ENCODE data around the gene INO80. TPM values are rescaled to one million over a fixed set of nuclear protein-coding genes. Genes with fewer than 3 reads are reported as not detected.

INO80 gene
- total RNA-seq, 1 donor from 2014 or later: 39.2 TPM

- Mint-ChIP-seq H3K36me3 (ENCODE audit: low read depth) (peaks cover 31% of the 10 kb centered on the region), H3K4me1 (ENCODE audit: low read depth) (no peaks in the 10 kb centered on the region), H3K9me3 (no peaks in the 10 kb centered on the region), H3K4me3 (no peak overlapping the region), H3K27me3 (ENCODE audit: insufficient read depth) (no peaks in the 10 kb centered on the region), H3K27ac (no peak overlapping the region)
- DNase-seq (ENCODE audit: low spot score): no peak
- intact Hi-C loops (cut with micrococcal nuclease): loop anchor here (10.0 kb wide), 1 partner anchor 161 kb away; no protein-coding TSS in a partner anchor
Measured at GRCh38 chr15:41024131-41024530, 91.9 kb downstream of the INO80 start.

GRCh38 chr15:41022487-41023090 lies 93.5 kb downstream of the INO80 start:
- Mint-ChIP-seq H3K27ac (no peak overlapping the region), H3K9me3 (no peaks in the 10 kb centered on the region), H3K4me3 (no peak overlapping the region), H3K36me3 (ENCODE audit: low read depth) (peaks cover 31% of the 10 kb centered on the region), H3K4me1 (ENCODE audit: low read depth) (peaks cover 13% of the 10 kb centered on the region), H3K27me3 (ENCODE audit: insufficient read depth) (no peaks in the 10 kb centered on the region)
- intact Hi-C loops (cut with micrococcal nuclease): loop anchor here (1.0 to 10.0 kb wide), 3 partner anchors 80 to 162 kb away; no protein-coding TSS in a partner anchor
- peak; percentile 16 for DNase-seq (ENCODE audit: low spot score)

DNA sequence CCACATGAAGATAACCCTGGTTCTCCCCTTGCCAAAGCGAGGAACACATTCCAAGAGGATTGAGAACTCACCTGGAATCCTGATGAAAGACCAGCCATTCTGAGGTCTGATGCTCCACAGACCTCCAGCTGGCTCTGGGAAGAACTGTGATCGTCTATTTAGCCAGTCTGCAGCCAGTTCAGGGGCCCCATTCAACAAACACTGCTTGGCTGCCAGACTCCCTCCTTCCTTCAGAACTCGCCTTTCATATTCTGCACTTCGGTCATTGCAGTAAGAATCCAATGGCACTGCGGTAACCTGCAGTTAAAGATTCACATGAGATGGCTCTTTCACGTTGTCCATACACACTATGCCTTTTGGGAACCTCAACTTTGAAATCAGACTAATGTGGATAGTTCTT lies 95.3 kb downstream of the INO80 start:
- H3K4me3 Mint-ChIP-seq: no peak overlapping the region
- DNase-seq (ENCODE audit: low spot score): no peak
- H3K36me3 Mint-ChIP-seq (ENCODE audit: low read depth): peaks cover 19% of the 10 kb centered on the region
- H3K27ac Mint-ChIP-seq: no peak overlapping the region
- H3K4me1 Mint-ChIP-seq (ENCODE audit: low read depth): peaks cover 21% of the 10 kb centered on the region
- intact Hi-C loops (cut with micrococcal nuclease): loop anchor here (10.0 kb wide), 1 partner anchor 164 kb away; no protein-coding TSS in a partner anchor
- no peaks in the 10 kb centered on the region for H3K27me3 Mint-ChIP-seq (ENCODE audit: insufficient read depth)
- H3K9me3 Mint-ChIP-seq: no peaks in the 10 kb centered on the region

DNA sequence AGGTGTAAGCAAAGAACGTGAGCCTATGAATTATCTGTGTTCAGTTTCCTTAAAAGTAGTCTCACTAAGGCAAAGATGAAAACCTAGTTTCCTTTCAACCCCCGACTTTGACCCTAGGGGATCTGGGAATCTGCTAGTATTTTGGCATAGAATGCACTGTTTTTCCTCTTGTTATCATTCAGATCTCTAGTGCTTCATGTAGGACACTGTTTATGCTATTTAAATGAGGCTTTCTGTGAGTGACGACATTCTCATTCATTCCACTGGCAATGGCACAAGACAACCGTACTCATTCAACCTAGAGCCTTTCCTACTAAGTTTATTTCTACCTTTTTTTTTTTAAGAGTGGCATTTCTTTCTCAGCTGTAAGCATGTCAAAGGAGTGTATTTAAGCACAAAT lies 95.8 kb downstream of the INO80 start:
- Mint-ChIP-seq H3K4me1 (ENCODE audit: low read depth) (peaks cover 21% of the 10 kb centered on the region), H3K36me3 (ENCODE audit: low read depth) (peaks cover 18% of the 10 kb centered on the region), H3K27ac (no peak overlapping the region), H3K27me3 (ENCODE audit: insufficient read depth) (no peaks in the 10 kb centered on the region), H3K4me3 (no peak overlapping the region), H3K9me3 (no peaks in the 10 kb centered on the region)
- no peak for DNase-seq (ENCODE audit: low spot score)
- intact Hi-C loops (cut with micrococcal nuclease): loop anchor here (10.0 kb wide), 1 partner anchor 164 kb away; no protein-coding TSS in a partner anchor

- Mint-ChIP-seq H3K27me3 (ENCODE audit: insufficient read depth) (no peaks in the 10 kb centered on the region), H3K27ac (no peak overlapping the region), H3K4me3 (no peak overlapping the region), H3K36me3 (ENCODE audit: low read depth) (peaks cover 19% of the 10 kb centered on the region), H3K9me3 (no peaks in the 10 kb centered on the region), H3K4me1 (ENCODE audit: low read depth) (peaks cover 22% of the 10 kb centered on the region)
- intact Hi-C loops (cut with micrococcal nuclease): no loop called here
- DNase-seq (ENCODE audit: low spot score): no peak
Measured at GRCh38 chr15:41019174-41019573, 96.9 kb downstream of the INO80 start.

GRCh38 chr15:41018534-41018933 lies 97.5 kb downstream of the INO80 start:
- no peak for DNase-seq (ENCODE audit: low spot score)
- intact Hi-C loops (cut with micrococcal nuclease): no loop called here
- Mint-ChIP-seq H3K27me3 (ENCODE audit: insufficient read depth) (no peaks in the 10 kb centered on the region), H3K36me3 (ENCODE audit: low read depth) (peaks cover 21% of the 10 kb centered on the region), H3K4me3 (no peak overlapping the region), H3K4me1 (ENCODE audit: low read depth) (peaks cover 26% of the 10 kb centered on the region), H3K27ac (no peak overlapping the region), H3K9me3 (no peaks in the 10 kb centered on the region)

DNA sequence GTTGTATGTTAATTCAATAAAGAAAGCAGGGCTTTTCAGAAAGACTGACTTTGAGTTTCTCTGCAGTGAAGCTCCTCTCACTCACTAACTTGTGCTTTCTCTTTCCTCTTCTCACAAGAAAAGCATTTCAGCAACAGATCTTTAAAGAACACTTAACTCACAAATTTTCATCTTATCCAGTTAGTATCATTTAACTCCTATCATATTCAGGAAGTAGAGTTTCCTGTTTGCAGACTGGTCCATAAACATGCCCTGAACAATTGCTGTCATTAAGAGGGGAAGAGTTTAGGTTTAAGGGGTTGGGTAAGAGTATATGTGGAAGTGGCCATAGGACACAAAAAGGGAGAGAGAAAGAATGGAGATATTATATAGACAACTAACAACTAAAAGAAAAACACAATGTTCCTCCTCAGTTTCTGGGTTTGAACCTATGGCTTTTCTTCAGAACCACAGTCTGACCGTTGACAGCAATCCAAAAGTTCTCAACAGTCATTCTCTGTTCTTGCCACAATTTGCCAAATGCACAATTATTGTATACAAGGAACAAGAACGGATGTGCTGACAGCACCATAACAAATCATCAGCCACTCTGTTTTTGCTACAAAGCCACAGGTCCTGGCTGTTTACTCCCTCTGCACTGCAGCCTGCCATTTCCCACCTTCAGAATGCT lies 98.9 kb downstream of the INO80 start:
- intact Hi-C loops (cut with micrococcal nuclease): loop anchor here (2.0 kb wide), 1 partner anchor 26 kb away; no protein-coding TSS in a partner anchor
- Mint-ChIP-seq H3K4me1 (ENCODE audit: low read depth) (peaks cover 26% of the 10 kb centered on the region), H3K27me3 (ENCODE audit: insufficient read depth) (no peaks in the 10 kb centered on the region), H3K4me3 (no peak overlapping the region), H3K27ac (peak overlapping the region; percentile 70), H3K9me3 (no peaks in the 10 kb centered on the region), H3K36me3 (ENCODE audit: low read depth) (peaks cover 20% of the 10 kb centered on the region)
- no peak for DNase-seq (ENCODE audit: low spot score)

DNA sequence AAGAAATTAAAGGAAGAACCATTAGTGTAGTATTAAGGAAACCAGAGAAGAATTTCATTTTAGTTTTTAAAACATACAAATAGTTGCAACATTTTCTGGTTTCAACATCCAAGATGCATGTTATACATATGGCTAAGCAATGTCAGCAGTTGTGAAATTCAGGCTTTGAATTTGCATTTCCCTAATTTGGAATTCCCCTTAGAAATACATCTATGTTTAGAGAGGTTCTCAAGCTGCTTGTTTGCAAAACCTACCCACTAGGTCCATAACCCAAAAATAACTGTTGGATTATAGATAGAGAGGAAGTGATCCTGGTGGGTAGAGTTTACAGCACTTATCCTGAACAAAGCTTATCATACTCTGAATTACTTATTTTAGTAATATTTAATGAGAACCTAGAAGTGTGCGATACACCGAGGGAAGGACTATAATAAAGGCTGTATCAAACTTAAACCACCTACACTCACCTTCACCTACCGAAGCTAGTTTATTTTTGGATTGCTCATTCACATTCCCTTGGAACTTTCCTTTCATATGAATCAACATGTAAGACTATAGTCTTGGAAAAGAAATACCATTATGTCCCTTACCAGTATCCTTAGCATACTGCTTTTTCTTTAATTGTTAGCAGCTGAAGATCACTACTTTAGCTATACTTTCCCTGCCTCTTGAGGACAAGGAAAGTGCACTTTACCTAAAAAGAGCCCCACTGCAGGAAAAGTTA lies 102.2 kb downstream of the INO80 start:
- Mint-ChIP-seq H3K27ac (peak overlapping the region; percentile 31), H3K9me3 (no peaks in the 10 kb centered on the region), H3K4me3 (no peak overlapping the region), H3K4me1 (ENCODE audit: low read depth) (peaks cover 32% of the 10 kb centered on the region), H3K36me3 (ENCODE audit: low read depth) (peaks cover 28% of the 10 kb centered on the region), H3K27me3 (ENCODE audit: insufficient read depth) (no peaks in the 10 kb centered on the region)
- DNase-seq (ENCODE audit: low spot score): no peak
- intact Hi-C loops (cut with micrococcal nuclease): no loop called here

DNA sequence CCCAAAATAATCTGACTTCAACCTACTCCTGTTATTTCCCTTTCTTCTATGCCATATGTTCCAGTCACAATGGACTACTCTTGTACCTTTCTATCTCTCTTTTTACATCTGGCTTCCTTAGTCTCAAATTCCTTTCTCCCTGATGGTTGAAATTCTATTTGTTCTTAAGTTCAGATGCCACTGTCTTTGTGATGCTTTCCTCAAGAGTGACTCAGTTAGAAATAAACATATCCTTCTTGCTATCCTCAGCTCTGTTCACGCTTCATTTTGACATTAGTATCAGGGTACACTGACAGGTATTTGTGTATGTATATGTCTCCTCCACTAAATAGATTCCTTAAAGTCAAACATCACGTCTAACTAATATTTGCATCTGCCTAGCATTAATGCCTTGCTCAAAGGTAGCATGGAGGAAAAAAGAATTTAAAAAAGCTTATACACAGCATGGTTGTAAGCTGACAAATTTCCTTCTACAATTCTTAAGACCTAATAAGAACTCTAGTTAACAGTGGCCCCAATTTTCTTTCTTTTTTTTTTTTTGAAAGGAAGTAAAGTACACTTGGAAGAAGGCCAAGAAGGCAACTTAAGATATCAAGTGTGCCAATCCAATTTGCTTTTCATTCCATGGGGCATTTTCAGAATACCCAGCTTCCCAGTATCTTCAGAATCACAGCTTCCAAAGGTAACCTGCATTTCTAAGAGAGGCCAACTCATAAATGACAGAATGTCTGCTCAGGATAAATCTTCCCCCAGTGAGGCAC lies 104.8 kb downstream of the INO80 start:
- H3K4me3 Mint-ChIP-seq: no peak overlapping the region
- peaks cover 28% of the 10 kb centered on the region for H3K36me3 Mint-ChIP-seq (ENCODE audit: low read depth)
- intact Hi-C loops (cut with micrococcal nuclease): no loop called here
- H3K27me3 Mint-ChIP-seq (ENCODE audit: insufficient read depth): no peaks in the 10 kb centered on the region
- H3K27ac Mint-ChIP-seq: no peak overlapping the region
- peaks cover 12% of the 10 kb centered on the region for H3K4me1 Mint-ChIP-seq (ENCODE audit: low read depth)
- H3K9me3 Mint-ChIP-seq: no peaks in the 10 kb centered on the region
- no peak for DNase-seq (ENCODE audit: low spot score)

DNA sequence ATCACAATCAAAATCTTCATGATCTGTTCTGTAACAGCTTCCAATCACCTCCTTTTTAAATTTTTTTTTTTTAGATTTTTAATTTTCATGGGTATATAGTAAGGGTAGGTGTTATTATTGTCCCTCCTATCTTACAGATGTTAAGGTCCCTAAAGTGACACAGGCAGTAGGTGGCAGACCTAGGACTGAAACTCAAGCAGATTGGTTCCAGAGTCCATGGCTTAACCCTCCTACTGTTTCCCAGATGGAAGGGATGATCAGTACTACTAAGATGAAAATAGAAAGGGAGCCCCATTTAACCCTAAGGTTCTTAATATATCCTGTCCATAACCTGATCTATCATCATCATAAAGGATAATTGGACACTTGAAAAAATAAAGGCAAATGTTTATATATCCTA lies 105.7 kb downstream of the INO80 start:
- peaks cover 29% of the 10 kb centered on the region for H3K36me3 Mint-ChIP-seq (ENCODE audit: low read depth)
- peaks cover 12% of the 10 kb centered on the region for H3K4me1 Mint-ChIP-seq (ENCODE audit: low read depth)

DNA sequence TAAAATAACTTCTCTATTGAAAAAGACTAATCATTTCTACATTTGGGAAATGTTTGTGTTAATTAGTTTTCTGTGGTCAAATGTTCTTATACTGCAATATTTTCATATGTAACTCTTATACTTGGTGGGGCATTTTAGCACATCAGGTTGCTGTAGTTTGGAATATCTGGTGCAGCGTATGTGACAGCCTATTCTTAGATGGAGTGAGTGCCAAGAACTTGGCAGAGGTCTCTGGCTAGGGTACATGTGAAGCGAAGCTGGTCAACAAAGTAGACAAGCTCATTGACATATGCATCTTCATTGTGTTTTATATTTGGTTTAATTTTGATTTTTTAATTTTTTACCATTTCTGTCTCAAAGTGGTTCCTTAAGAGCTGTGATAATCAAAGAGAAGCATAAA lies 109.6 kb downstream of the INO80 start:
- Mint-ChIP-seq H3K27me3 (ENCODE audit: insufficient read depth) (no peaks in the 10 kb centered on the region), H3K4me3 (no peak overlapping the region), H3K4me1 (ENCODE audit: low read depth) (peaks cover 1% of the 10 kb centered on the region), H3K9me3 (no peaks in the 10 kb centered on the region), H3K27ac (no peak overlapping the region), H3K36me3 (ENCODE audit: low read depth) (peaks cover 22% of the 10 kb centered on the region)
- intact Hi-C loops (cut with micrococcal nuclease): no loop called here
- DNase-seq (ENCODE audit: low spot score): no peak

More for the DNA sequence above, 105.7 kb downstream of the INO80 start:
- Mint-ChIP-seq H3K9me3 (no peaks in the 10 kb centered on the region), H3K27me3 (ENCODE audit: insufficient read depth) (no peaks in the 10 kb centered on the region), H3K4me3 (no peak overlapping the region), H3K27ac (no peak overlapping the region)
- no peak for DNase-seq (ENCODE audit: low spot score)
- intact Hi-C loops (cut with micrococcal nuclease): no loop called here

DNA sequence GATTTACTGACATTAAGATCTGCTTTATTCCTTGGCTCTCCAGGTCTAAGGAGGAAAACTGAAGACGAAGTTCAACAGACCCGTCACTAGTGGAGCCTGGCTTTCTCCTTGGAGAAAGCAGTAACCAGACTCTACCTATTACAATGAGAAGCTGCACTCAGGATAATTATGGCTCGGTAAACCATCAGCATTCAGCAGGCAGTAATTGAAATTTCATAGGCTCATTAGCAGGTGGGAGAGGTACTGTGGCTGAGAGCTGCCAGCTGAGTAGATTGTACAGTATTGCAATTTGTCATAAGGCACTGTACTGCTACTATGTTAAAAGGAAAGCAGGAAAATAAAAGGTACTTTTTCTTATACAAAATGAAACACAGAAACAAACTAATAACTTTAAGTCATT lies 111.6 kb downstream of the INO80 start:
- no peak for DNase-seq (ENCODE audit: low spot score)
- Mint-ChIP-seq H3K4me3 (no peak overlapping the region), H3K27ac (no peak overlapping the region), H3K27me3 (ENCODE audit: insufficient read depth) (no peaks in the 10 kb centered on the region), H3K36me3 (ENCODE audit: low read depth) (peaks cover 24% of the 10 kb centered on the region), H3K9me3 (no peaks in the 10 kb centered on the region), H3K4me1 (ENCODE audit: low read depth) (no peaks in the 10 kb centered on the region)
- intact Hi-C loops (cut with micrococcal nuclease): no loop called here

All from activated T-helper 1 cell treated with anti-CD3 and anti-CD28 coated beads, Interleukin-12 subunit alpha, Interleukin-12 subunit beta, Interleukin-2, Interleukin-4 antibody, amounts not matched to agents 30 ng/mL and 10 ng/mL and 1 ng/mL, durations not matched to agents 14 hours and 24 hours and 36 hours (primary cell).